Measurements from ENCODE around the gene DISC1. TPM values are rescaled to one million over a fixed set of nuclear protein-coding genes. Genes with fewer than 3 reads are reported as not detected.

Gene DISC1
- total RNA-seq, 1 experiment from 2014 or later: 1.8 TPM

GRCh38 chr1:231814521-231814920 is 187.9 kb downstream of the DISC1 start:
- H3K27ac ChIP-seq (ENCODE audit: low read depth, low read length, poor library complexity, severe bottlenecking): no peak overlapping the region
- no peaks in the 10 kb centered on the region for H3K4me1 ChIP-seq (ENCODE audit: insufficient read depth, low read length, poor library complexity, severe bottlenecking)
- DNase-seq (ENCODE audit: low spot score): no peak
- no peak overlapping the region for H3K4me3 ChIP-seq (ENCODE audit: low read depth, low read length, poor library complexity, severe bottlenecking)
- POLR2A ChIA-PET (ENCODE audit: low non-redundant PET): interaction anchor here (0.6 kb wide), 1 partner anchor 127 kb away, joined by 9 read pairs; no protein-coding TSS in a partner anchor
- TF ChIP-seq CTCF (conservative IDR thresholded peaks at IDR 0.05; ENCODE audit: low read depth, low read length) (no peak), EZH2 (IDR thresholded peaks at IDR 0.05; ENCODE audit: borderline replicate concordance, low read depth, low read length, poor library complexity, severe bottlenecking) (no peak)
- CTCF ChIA-PET: no interaction called here
- H3K27me3 ChIP-seq (replicated peaks; ENCODE audit: insufficient read depth, low read depth, low read length, poor library complexity): no peaks in the 10 kb centered on the region
- BruUV-seq (replicated peaks): no TSS peak
- no peaks in the 10 kb centered on the region for H3K36me3 ChIP-seq (ENCODE audit: insufficient read depth, low read length, poor library complexity, severe bottlenecking)
- intact Hi-C loops (cut with micrococcal nuclease; ENCODE audit: unreplicated experiment): no loop called here
- H3K9me3 ChIP-seq (ENCODE audit: low read depth, low read length, poor library complexity, severe bottlenecking): no peaks in the 10 kb centered on the region

DNA sequence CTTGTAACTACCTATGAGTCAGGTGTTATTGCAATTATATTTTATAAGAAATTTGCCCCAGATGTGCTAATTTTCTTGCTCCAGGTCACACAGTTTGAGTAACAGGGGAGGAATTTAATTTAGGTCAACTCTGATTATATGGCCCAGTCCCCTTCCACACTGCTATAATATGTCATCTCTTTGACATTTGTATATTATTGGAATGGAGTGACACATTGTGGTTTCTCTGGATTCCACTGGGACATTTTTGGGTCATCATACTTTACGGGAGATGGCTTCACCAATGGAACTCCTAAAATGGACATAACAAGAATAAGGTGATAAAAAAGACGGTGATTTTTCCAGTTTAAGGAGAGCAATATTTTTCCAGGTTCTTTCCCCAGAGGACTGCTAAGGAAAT is 191.2 kb downstream of the DISC1 start:
- no peak overlapping the region for H3K27ac ChIP-seq (ENCODE audit: low read depth, low read length, poor library complexity, severe bottlenecking)
- ChIA-PET CTCF (no interaction called here), POLR2A (ENCODE audit: low non-redundant PET) (no interaction called here)
- intact Hi-C loops (cut with micrococcal nuclease; ENCODE audit: unreplicated experiment): no loop called here
- H3K4me1 ChIP-seq (ENCODE audit: insufficient read depth, low read length, poor library complexity, severe bottlenecking): no peaks in the 10 kb centered on the region
- no TSS peak for BruUV-seq (replicated peaks)
- TF ChIP-seq CTCF (conservative IDR thresholded peaks at IDR 0.05; ENCODE audit: low read depth, low read length) (no peak), EZH2 (IDR thresholded peaks at IDR 0.05; ENCODE audit: borderline replicate concordance, low read depth, low read length, poor library complexity, severe bottlenecking) (no peak)
- no peak overlapping the region for H3K4me3 ChIP-seq (ENCODE audit: low read depth, low read length, poor library complexity, severe bottlenecking)
- H3K36me3 ChIP-seq (ENCODE audit: insufficient read depth, low read length, poor library complexity, severe bottlenecking): no peaks in the 10 kb centered on the region
- H3K9me3 ChIP-seq (ENCODE audit: low read depth, low read length, poor library complexity, severe bottlenecking): no peaks in the 10 kb centered on the region
- DNase-seq (ENCODE audit: low spot score): no peak
- H3K27me3 ChIP-seq (replicated peaks; ENCODE audit: insufficient read depth, low read depth, low read length, poor library complexity): no peaks in the 10 kb centered on the region

GRCh38 chr1:231818337-231818736 is 191.7 kb downstream of the DISC1 start:
- TF ChIP-seq CTCF (conservative IDR thresholded peaks at IDR 0.05; ENCODE audit: low read depth, low read length): no peak
- no peak for TF ChIP-seq EZH2 (IDR thresholded peaks at IDR 0.05; ENCODE audit: borderline replicate concordance, low read depth, low read length, poor library complexity, severe bottlenecking)
- Histone ChIP-seq H3K4me1 (ENCODE audit: insufficient read depth, low read length, poor library complexity, severe bottlenecking) (no peaks in the 10 kb centered on the region), H3K27me3 (replicated peaks; ENCODE audit: insufficient read depth, low read depth, low read length, poor library complexity) (no peaks in the 10 kb centered on the region), H3K9me3 (ENCODE audit: low read depth, low read length, poor library complexity, severe bottlenecking) (no peaks in the 10 kb centered on the region), H3K4me3 (ENCODE audit: low read depth, low read length, poor library complexity, severe bottlenecking) (no peak overlapping the region), H3K36me3 (ENCODE audit: insufficient read depth, low read length, poor library complexity, severe bottlenecking) (no peaks in the 10 kb centered on the region), H3K27ac (ENCODE audit: low read depth, low read length, poor library complexity, severe bottlenecking) (no peak overlapping the region)
- CTCF ChIA-PET: no interaction called here
- no peak for DNase-seq (ENCODE audit: low spot score)
- intact Hi-C loops (cut with micrococcal nuclease; ENCODE audit: unreplicated experiment): no loop called here
- no TSS peak for BruUV-seq (replicated peaks)
- POLR2A ChIA-PET (ENCODE audit: low non-redundant PET): no interaction called here
